NCI-H446 treated with DMSO at 0.1 percent for 48 hours (cell line): ENCODE data around the gene PPIC.
"Not testable (repeated sequence)": the region's sequence is repeated elsewhere in the genome, so short reads cannot be mapped to it uniquely, and the experiment has no call there.

Source experiments
- DNase-seq: peaks from one replicate; lab custom pipeline; 2025; lab: John Stamatoyannopoulos, UW

Gene PPIC

DNA sequence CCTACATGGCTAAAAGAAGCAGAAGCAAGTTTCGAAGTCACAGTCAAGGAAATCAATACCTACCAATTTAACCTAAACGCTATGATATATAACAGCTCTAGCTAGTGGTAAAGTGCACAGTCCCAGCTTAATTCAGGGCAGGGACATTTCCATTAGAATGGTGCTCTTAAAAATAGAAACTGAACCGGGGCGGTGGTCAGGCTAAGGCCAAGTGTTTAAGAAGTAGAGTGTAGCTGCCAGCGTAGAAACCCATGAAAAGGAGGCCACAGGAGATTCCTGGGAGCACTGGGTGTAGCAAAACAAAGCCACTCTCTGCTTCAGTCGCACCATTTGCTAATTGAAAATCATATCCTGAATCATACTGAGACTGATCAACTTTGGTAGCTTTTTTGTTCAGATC, 28.8 kb downstream of the PPIC start:
- no peak for DNase-seq

DNA sequence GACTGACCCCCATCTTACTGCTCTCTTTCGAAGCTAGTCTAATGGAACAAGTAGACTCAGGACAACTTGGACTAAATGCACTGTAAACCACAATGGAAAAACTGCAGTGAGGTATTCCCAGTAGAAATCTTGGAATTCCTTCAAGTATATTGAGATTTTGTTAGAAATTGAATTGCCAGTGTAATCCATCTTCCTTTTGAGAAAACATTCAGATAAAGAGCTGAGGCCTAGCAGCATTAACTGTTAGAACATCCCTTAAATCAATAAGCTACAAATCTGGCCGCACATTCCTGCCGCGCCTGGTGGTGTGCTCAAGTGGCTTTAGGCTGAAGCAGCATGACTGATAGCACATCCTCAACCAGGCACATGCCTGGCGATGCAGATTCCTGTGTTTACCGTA, 29.3 kb downstream of the PPIC start:
- DNase-seq, result no peak

DNA sequence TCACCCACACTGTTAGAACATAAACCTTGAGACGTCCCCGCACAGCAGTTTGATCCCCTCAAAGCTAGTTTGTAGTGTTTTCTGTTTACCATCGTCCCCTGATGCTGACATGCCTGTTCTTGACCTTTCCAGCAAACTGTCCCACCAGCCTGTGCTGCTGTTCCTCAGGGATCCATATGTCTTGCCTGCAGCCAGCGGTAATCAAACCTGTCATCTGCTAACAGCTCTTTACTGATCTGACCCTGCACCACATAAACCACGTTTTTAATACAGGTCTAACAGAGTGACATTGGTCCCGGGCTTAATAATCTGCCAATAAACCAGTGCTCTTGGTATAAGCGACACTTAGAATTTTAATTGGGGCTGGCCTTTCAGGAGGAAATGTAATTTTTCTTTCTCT, 34.7 kb downstream of the PPIC start:
- DNase-seq, result no peak

DNA sequence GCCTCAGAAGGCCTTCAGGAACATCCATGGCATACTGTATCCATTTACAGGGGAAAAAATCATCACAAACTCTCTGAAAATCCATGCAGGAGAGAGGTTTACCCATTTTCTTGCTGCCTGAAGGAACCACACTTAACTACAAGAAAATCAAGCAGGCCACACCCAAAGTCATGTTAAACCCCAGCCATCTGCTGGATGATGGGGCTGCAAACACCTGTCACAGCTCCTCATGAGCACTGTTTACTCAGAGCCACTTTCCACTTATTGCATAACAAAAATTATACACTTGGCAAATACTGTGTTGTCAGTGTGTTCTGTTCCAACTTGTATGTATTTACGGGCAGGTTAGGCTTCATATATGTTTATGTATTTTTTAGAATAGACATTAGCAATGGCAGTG, 35.8 kb downstream of the PPIC start:
- peak; percentile 14 for DNase-seq

DNA sequence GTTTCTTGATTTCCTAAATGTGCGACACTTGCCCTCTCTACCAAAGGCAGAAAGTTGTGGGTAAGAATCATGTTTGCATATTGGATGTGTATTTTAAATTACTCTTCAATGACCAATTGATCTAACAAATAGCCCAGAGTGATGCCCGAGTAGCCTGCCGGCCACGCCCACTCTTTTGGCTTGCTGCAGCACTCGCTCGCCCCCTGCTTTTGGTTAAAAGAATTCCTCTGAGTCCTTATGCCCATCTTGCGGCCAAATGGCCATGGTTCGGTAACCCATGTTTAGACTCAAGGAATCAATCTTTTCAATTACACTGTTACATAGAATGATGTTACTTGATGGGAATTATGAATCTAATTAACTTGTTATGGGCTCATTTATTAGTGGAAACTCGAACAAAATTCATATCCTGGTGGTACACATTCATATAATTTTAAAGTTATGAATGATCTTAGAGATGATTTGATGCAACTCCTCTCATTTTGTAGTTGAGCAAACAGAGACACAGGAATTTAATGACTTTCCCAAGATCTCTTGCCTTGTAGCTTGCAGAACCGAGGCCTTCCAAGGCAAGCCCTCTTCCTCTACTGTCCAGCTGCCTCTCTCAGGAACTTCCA, 36.5 kb downstream of the PPIC start:
- no peak for DNase-seq

DNA sequence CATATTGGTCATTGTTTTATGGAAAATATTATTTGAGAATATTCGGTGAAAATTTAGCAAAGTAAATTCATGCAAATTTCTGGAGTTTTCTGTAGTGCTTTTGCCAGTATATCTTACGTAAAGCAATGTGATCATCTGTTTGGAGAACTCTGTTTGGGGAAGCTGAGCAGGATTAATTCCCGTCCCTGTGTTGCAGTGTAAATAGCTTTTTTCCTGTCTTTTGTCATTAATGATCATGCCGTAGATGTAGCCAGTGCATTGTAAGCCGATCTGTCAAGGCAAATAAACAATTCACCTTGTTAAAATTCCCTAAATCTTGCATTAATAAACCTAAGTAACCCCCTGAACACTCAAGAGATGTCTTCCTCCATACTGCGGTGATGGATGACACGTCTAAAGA, 39.2 kb downstream of the PPIC start:
- DNase-seq, result no peak

- DNase-seq, result no peak
Measured at GRCh38 chr5:122996091-122996490, 40.4 kb downstream of the PPIC start.

DNA sequence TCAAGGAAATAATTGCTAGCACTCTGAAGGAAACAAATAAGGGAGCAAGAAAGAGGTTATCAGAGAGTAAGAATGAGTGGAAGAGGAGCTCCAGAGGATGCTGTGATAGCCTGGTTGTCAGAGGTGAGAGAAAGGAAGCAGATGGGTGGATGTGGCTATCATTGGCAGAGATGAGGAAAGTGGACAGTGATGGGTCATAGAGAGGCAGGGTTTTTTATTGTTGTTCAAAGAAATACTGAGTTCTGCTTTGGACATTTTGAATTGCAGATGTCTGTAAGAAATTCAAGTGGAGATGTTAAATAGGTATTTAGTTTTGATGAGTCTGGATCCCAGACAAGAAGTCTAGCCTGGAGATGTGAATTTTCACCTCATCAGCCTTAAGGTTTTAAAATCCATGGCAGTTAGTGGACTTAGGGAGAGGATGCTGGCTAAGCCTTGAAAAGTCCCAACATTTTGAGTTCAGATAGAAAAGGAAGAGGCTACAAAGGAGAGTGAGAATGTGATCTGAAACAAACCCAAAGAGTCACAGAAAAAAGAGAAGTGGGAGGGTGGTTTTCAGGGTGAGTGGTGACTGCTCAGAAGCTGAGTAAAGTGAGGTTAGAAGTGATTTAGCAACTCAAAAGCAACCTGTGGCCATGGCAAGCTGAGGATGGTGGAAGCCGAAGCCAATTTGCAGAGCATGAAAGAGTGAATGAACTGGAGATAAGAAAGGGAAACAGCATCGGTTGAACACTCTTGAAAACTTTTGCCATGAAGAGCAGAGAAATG, 50.4 kb downstream of the PPIC start:
- DNase-seq, result no peak

GRCh38 chr5:122985006-122985700, 51.4 kb downstream of the PPIC start:
- no peak for DNase-seq

- no peak for DNase-seq
Measured at GRCh38 chr5:122984425-122984824, 52.1 kb downstream of the PPIC start.

GRCh38 chr5:122982376-122982775, 54.1 kb downstream of the PPIC start:
- DNase-seq, result no peak

- no peak for DNase-seq
Measured at GRCh38 chr5:122981846-122982245, 54.7 kb downstream of the PPIC start.

- DNase-seq, result no peak
Measured at GRCh38 chr5:122978644-122979297, 57.8 kb downstream of the PPIC start.

- no peak for DNase-seq
Measured at GRCh38 chr5:122978068-122978467, 58.5 kb downstream of the PPIC start.

DNA sequence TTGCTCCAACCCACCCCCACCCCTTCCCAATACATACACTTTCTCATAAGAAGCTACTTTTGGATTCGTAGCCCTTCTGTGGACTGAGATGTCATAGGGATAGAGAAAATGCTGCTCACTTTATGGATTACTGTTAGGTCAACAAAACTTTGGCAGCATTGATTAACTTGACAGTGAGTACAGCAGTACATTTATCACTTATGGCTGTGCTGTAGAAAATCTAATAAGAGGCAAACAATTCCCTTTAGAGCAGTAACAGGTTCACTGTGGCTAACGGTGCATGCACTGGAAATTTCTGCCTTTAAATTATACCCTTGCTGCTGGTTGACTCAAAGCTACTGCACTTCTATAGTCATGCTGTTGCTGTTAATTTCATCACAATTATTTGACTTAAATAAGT, 59.2 kb downstream of the PPIC start:
- no peak for DNase-seq

GRCh38 chr5:122974251-122974650, 62.3 kb downstream of the PPIC start:
- DNase-seq, result not testable (repeated sequence)

DNA sequence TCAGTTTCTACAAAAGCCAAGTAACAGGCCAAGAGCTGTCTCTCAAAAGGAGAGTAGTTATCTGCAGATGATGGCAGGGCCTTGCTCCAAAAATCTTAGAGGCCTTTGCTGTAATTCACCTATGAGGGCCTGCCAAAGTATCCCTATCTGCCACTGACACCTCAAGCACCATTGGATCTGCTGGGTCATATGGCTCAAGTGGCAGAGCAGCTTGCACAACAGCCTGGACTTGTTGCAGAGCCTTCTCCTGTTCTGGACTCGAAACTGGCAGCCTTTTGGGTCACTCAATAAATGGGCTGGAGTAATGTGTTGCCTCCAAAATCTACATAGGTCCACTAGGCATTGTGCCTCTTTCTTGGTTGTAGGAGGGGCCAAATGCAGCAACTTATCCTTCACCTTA, 62.8 kb downstream of the PPIC start:
- not testable (repeated sequence) for DNase-seq
